ENCODE results near the gene SPAG8. TPM values are rescaled to one million over a fixed set of nuclear protein-coding genes. Genes with fewer than 3 reads are reported as not detected.

Gene SPAG8
- total and polyA plus RNA-seq, 11 donors, result 0.58 to 4.2 (median 2.5) TPM

- 78 to 85% (median 83%) methylated on average over 2 of the region's 2 CpGs for WGBS, 4 donors
- no peak for DNase-seq
- Histone ChIP-seq H3K9me3 (no peaks in the 10 kb centered on the region), H3K27ac (no peak overlapping the region), H3K4me1 (peaks cover 0 to under 1% (median 0%) of the 10 kb centered on the region in 12 donors), H3K27me3 (no peaks in the 10 kb centered on the region), H3K4me3 (no peak overlapping the region), H3K36me3 (no peaks in the 10 kb centered on the region)
- ATAC-seq, result no peak
- TF ChIP-seq CTCF (IDR thresholded peaks at IDR 0.05) (no peak), POLR2A (IDR thresholded peaks at IDR 0.05) (no peak)
- intact Hi-C loops (cut with DNase I), result no loop called here
Measured at GRCh38 chr9:35781066-35781465, 31.0 kb downstream of the SPAG8 start.

GRCh38 chr9:35778496-35778895 lies 33.6 kb downstream of the SPAG8 start:
- no peak for DNase-seq
- WGBS, 4 donors, result 88 to 93% (median 90%) methylated on average over 3 of the region's 3 CpGs
- TF ChIP-seq CTCF (IDR thresholded peaks at IDR 0.05), result no peak
- no peak for TF ChIP-seq POLR2A (IDR thresholded peaks at IDR 0.05)
- Histone ChIP-seq H3K27ac (no peak overlapping the region), H3K27me3 (no peaks in the 10 kb centered on the region), H3K4me1 (peaks cover 0 to 11% (median 2%) of the 10 kb centered on the region in 12 donors), H3K4me3 (no peak overlapping the region), H3K9me3 (no peaks in the 10 kb centered on the region), H3K36me3 (no peaks in the 10 kb centered on the region)
- intact Hi-C loops (cut with DNase I), result no loop called here
- no peak for ATAC-seq

- peak overlapping the region in 1 of 12 donors; percentile 25 for H3K27ac ChIP-seq
- H3K36me3 ChIP-seq, result no peaks in the 10 kb centered on the region
- peaks cover 0 to 23% (median 14%) of the 10 kb centered on the region in 12 donors for H3K4me1 ChIP-seq
- intact Hi-C loops (cut with DNase I), result no loop called here
- TF ChIP-seq POLR2A (IDR thresholded peaks at IDR 0.05) (no peak), CTCF (IDR thresholded peaks at IDR 0.05) (no peak)
- no peak overlapping the region for H3K4me3 ChIP-seq
- ATAC-seq (no peak), DNase-seq (no peak)
- H3K27me3 ChIP-seq, result no peaks in the 10 kb centered on the region
- WGBS, 4 donors, result 85 to 89% (median 88%) methylated on average over 4 of the region's 4 CpGs
- H3K9me3 ChIP-seq, result no peaks in the 10 kb centered on the region
Measured at GRCh38 chr9:35776018-35776417, 36.0 kb downstream of the SPAG8 start.

- peak in 4 of 5 donors; percentile 27 to 48 (median 38) for DNase-seq
- H3K4me1 ChIP-seq, result peaks cover 5 to 29% (median 21%) of the 10 kb centered on the region in 12 donors
- H3K27me3 ChIP-seq, result no peaks in the 10 kb centered on the region
- no peaks in the 10 kb centered on the region for H3K9me3 ChIP-seq
- H3K36me3 ChIP-seq, result no peaks in the 10 kb centered on the region
- intact Hi-C loops (cut with DNase I), result no loop called here
- no peak overlapping the region for H3K4me3 ChIP-seq
- H3K27ac ChIP-seq, result peak overlapping the region in 3 of 12 donors; percentile 1 to 25 (median 14)
- ATAC-seq, result peak; percentile 20 to 74 (median 48)
- WGBS, 4 donors, result 56 to 62% (median 57%) methylated on average over 7 of the region's 7 CpGs
- TF ChIP-seq CTCF (IDR thresholded peaks at IDR 0.05) (no peak), POLR2A (IDR thresholded peaks at IDR 0.05) (no peak)
Measured at GRCh38 chr9:35774907-35775635, 37.0 kb downstream of the SPAG8 start.
